GM21360 (cell line): ENCODE data around the gene CCDC178.
"Not testable (repeated sequence)": the region's sequence is repeated elsewhere in the genome, so short reads cannot be mapped to it uniquely, and the experiment has no call there.

Experiments
- ATAC-seq: cut with Tn5 transposase; IDR thresholded peaks from one replicate; pipeline ENCODE4 v1.9.1; 2021; ENCODE audit warnings: mild to moderate bottlenecking, moderate library complexity; ENCODE audit not compliant: unreplicated experiment

CCDC178 gene

DNA sequence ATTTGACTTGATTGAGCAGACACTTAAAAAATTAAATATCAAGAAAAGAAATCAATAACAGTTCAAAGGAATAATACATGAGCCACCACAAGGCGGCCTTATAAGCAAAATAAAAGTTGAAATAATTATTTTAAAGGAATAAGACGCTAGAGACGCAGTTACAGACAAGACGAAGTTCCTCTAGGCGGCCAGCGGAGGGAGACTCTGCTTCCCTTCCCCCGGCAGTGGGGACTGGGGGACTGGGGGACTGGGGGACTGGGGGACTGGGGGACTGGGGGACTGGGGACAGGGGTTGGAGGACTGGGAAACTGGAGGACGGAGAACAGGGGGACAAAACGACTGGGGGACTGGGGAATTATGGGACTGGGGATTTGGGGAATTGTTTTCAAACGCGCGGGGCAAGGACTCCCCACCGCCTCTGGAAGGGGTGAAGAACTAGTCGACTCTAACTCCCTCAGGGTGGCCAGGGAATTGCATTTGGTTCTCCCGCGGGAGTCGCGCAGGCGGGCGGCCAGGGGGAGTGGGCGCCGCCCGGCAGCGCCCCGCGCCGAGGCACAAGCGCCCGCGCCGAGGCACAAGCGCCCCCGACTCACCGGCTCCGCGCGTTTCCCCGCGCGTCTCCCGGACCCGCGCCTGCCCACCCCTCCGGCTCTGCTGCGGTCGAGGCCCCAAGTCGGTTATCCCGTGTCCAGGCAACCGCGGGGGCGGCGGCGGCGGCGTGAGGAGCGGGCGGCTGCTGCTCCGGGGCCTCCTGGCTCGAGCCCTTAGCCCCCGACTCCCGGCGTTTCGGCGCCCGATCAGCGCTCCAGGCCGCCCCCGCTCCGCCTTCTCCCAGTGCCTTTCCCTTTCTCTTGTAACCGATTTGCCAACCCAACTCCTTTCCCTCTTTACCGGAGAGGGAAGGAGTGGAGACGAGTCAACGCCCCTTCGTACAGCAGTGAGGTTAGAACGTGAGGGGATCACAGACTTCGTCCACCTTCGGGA, at the start of gene CCDC178:
Gene CCDC178 (minus strand): TSS at position 662 of the 984 bp plus-strand sequence. CDS start 28,633 bp downstream, outside the sequence.
- ATAC-seq: no peak

GRCh38 chr18:33483908-33484307, 43.4 kb upstream of the CCDC178 start:
- ATAC-seq: no peak

- ATAC-seq: no peak
These were observed 32.0 kb upstream of the CCDC178 start for GRCh38 chr18:33472509-33472908.

DNA sequence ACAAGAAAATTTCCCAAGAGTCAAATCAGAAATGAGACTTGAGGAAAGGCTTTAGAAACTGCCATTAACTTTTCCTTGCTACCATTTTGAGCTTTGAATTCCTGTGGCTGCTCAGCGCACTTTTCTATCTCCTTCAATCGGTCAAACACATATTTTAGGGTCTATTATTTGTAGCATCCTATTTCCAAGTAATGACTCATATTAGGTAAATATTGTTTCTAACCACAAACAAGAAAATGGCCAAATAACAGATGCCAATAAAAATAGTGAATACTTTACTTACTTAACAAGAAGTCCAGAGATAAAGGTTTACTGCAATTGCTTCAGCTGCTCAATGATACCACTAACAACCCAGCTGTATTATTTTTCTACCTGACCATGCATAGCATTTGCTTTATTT, 29.7 kb upstream of the CCDC178 start:
- no peak for ATAC-seq

GRCh38 chr18:33469699-33470098, 29.2 kb upstream of the CCDC178 start:
- no peak for ATAC-seq

- ATAC-seq: no peak
These were observed 27.0 kb upstream of the CCDC178 start for GRCh38 chr18:33467531-33467930.

- ATAC-seq: no peak
These were observed 26.3 kb upstream of the CCDC178 start for GRCh38 chr18:33466822-33467221.

DNA sequence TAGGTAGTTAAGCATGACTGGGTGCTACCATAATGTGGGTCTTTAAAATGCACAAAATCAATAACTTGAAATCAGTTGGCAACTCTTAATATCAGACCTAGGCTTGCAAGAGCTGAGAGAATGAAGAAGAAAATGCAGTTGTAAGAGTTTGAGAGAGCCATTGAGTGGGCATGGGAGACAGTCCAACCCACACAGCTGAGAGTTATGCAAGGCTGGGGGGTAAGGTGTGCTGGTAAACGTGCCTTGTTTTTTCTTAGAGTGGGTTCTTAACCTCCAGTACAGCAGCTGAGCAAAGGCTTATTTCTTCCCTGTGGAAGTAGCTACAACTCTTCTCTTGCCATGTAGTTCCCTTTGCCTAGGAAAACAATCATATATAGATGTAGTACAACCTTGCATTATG, 20.2 kb upstream of the CCDC178 start:
- ATAC-seq: no peak

DNA sequence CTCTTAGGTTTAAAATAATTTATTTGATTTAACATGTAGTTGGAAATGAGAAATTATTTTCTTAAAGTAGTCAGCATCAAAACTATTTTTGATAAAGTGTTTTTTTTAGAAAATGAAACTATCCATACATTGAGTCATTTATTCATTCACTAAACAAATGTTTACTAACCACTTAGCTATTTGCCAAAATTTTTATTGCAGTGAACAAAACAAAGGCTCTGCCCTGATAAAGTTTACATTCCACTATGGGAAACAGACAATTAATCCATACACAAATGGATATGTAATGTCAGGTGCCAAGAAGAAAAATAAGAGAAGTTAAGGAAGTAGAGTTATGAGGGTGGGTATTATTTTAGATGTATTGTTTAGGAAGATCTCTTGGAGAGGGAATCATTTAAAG, 19.1 kb upstream of the CCDC178 start:
- ATAC-seq: no peak

DNA sequence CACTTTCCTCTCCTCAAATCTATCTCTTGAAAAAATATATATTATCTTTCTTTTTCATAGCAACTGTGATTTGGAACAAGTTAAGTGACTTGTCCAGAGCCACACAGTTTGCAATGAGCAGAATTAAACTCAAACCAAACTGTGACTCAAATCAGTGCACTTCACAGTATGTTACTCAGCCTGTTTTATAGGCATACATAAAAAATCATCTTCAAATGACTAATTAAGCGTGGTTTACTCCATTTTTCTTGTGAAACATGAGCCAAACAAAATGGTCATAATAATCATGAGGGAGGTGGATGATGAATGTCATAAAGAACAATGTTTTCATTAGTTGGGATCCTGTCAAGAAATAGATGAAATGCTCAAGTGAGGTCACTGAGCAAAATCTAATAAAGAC, 6.1 kb upstream of the CCDC178 start:
- no peak for ATAC-seq

DNA sequence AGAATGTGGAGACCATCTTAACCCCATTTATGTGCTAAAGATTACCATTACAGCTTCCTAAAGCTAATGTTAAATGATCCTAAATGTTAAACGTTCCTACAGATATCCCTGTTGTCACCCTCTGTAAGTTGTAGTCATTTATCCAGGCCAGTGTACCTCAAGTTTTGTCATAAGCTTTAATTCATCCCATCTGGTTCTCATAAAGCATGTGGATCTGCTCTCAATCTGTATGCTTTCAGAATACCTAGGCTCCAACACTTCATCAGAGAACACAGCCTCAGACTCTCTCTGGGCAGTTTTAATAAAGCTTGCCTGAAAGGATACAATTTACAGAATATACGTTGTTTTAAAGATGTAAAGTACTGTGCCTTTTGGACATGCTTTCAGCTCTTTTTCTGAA, 4.2 kb upstream of the CCDC178 start:
- no peak for ATAC-seq

DNA sequence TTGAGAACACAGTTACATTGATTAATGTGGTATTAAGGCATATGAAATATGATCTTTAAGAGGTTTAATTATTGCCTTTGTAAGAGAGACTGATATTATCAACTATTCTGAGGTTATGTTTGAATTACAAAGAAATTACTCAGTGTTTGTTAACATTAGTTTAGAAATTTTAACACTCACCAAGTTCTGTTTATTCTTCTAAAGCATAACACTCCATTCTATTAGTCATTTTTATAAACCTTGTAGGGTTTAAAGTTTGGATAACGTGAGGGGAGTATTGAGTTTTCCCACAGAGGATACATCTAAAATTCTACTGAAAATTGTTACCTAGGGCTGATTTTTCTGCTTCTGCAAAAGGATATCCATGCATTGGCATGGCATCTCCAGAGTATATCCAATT, 7.7 kb downstream of the CCDC178 start:
- ATAC-seq: no peak

- no peak for ATAC-seq
These were observed 13.0 kb downstream of the CCDC178 start for GRCh38 chr18:33427549-33427948.

DNA sequence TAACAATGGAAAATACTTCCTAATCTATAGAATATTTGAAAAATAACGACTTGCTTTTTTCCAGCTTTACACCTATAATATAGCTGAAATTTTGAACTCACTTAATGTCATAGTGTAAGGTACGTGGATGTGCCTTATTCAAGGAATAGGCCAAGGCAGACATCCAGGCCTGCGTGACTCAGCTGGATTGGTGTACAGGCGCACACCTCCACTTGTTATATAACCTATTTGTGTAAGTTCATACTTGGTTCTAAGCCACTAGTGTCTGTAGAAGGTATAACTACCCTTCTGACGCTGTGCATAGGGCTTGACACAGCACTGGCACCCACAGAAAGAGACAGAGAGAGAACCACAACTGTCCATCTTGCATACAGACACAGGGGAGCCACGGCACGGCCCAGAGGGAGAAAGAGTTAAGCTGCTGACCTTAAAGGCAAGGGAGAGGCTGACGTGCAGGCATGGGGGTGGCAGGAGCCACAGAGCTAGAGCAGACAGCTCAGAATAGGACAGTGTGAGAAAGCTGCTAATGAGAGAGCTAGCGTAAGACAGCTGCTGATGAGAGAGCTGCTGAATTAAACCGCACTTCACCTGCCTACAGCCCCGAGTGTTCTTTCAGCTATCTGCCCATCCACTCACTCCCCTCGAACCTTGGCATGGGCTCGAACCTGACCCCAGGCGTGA, 16.1 kb downstream of the CCDC178 start:
- no peak for ATAC-seq

- no peak for ATAC-seq
These were observed 19.3 kb downstream of the CCDC178 start for GRCh38 chr18:33421225-33421624.

DNA sequence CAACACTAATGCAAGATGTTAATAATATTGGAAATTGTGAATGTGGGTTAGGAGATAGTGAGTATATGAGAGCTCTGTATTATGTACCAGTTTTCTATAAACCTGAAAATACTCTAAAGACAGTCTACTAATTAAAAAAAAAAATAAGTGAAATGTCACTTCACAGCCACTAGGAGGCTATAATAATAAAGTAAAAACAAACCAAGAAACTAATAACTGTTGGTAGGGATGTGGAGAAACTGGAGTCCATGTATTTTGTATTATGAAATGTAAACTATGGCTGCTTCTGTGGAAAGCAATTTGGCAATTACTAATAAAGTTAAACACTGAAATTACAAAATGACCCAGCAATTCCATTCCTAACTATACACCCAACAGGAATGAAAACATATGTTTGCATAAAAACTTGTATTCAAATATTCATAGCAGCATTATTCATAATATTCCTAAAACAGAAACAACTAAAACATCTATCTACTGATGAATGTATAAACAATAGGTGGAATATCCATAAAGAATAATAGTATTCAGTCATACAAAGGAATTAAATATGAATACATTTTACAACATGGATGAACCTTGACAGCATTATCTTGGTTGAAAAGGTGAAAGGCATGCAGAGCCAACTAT, 36.2 kb downstream of the CCDC178 start:
- no peak for ATAC-seq

- ATAC-seq: not testable (repeated sequence)
These were observed 41.6 kb downstream of the CCDC178 start for GRCh38 chr18:33398939-33399338.

- ATAC-seq: no peak
These were observed 64.7 kb downstream of the CCDC178 start for GRCh38 chr18:33375829-33376228.

GRCh38 chr18:33372442-33372841, 68.1 kb downstream of the CCDC178 start:
- no peak for ATAC-seq

DNA sequence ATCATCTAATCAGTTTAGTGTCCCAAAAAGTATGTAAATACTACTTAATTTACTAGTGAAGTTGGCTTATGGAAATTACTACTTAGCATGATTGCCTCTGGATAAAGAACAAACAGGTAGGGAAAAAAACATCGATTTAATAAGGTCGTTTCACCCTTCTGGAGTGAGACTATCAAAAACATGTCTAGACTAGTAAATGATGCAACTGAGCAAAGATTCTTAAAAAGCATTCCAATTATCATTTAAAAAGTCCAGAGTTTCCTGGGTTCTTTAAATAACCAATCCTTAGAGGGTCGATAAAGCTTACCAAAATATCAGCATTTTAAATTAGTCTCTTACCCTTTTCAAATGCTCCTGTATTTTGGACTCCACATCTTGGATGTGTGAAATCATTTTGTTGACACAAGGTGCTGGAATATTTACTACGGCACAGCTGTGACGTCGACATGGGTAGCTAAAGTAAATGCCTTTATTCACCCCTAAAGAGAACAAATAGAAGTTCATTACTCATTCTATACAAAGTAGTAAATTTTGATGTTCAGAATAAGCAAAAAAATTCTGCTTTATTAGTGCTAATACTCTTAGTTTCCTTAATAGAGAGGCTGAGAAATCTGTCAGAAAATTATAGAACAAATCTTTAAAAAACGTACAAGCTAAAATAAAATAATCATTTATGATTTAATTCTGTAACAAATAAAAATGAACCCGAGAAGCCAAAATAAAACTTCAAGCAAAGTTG, 70.6 kb downstream of the CCDC178 start:
- no peak for ATAC-seq

- no peak for ATAC-seq
These were observed 83.8 kb downstream of the CCDC178 start for GRCh38 chr18:33356735-33357134.
